ENCODE measurements around the gene RHOBTB1.

RHOBTB1 gene

DNA sequence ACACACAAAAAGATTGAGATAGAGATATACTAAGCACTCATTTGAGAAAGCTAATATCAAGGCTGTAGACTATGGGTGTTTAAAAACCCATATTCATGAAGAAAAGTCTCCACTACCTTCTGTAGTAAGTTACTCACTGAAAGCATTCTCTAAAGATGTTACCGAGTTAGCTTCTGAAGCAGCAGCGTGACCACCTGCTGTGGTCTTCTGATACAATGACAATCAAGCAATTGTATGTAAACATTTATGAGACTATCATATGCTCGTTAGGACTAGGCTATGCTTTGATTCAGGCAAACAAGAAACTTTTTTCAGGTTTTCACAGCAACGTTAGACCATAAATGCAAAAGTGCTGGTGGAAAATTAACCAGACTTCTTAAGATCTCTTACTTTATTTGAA is 11.2 kb downstream of the RHOBTB1 start:
- no peaks in the 10 kb centered on the region for H3K27me3 ChIP-seq (ENCODE audit: low read length)
- no peak overlapping the region for H3K4me2 ChIP-seq (ENCODE audit: low read depth, low read length, poor library complexity, severe bottlenecking)
- H4K20me1 ChIP-seq (ENCODE audit: low read depth, low read length) = no peaks in the 10 kb centered on the region
- no peak overlapping the region for H3K9ac ChIP-seq (ENCODE audit: low read length)
- TF ChIP-seq EZH2phosphoT487 (conservative IDR thresholded peaks at IDR 0.05; ENCODE audit: low read length) = no peak
- TF ChIP-seq, protein P1, sequence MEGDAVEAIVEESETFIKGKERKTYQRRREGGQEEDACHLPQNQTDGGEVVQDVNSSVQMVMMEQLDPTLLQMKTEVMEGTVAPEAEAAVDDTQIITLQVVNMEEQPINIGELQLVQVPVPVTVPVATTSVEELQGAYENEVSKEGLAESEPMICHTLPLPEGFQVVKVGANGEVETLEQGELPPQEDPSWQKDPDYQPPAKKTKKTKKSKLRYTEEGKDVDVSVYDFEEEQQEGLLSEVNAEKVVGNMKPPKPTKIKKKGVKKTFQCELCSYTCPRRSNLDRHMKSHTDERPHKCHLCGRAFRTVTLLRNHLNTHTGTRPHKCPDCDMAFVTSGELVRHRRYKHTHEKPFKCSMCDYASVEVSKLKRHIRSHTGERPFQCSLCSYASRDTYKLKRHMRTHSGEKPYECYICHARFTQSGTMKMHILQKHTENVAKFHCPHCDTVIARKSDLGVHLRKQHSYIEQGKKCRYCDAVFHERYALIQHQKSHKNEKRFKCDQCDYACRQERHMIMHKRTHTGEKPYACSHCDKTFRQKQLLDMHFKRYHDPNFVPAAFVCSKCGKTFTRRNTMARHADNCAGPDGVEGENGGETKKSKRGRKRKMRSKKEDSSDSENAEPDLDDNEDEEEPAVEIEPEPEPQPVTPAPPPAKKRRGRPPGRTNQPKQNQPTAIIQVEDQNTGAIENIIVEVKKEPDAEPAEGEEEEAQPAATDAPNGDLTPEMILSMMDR (IDR thresholded peaks at IDR 0.05; ENCODE audit: insufficient read depth, low read length, poor library complexity, severe bottlenecking) = no peak
- H3K4me3 ChIP-seq (ENCODE audit: insufficient read depth, low read length, poor library complexity, severe bottlenecking) = no peak overlapping the region
- H2AFZ ChIP-seq (ENCODE audit: low read depth, low read length, severe bottlenecking) = no peak overlapping the region
- H3K9me3 ChIP-seq (ENCODE audit: insufficient read depth, low read length) = no peaks in the 10 kb centered on the region
- H3K27ac ChIP-seq (ENCODE audit: low read depth, low read length) = no peak overlapping the region
- no peaks in the 10 kb centered on the region for H3K36me3 ChIP-seq (ENCODE audit: low read length)
- H3K9me2 ChIP-seq (replicated peaks; ENCODE audit: insufficient read depth, low read length) = no peaks in the 10 kb centered on the region
- H3K79me2 ChIP-seq (ENCODE audit: insufficient read depth, low read length) = no peaks in the 10 kb centered on the region
- H3F3A ChIP-seq (ENCODE audit: insufficient read depth) = no peaks in the 10 kb centered on the region

DNA sequence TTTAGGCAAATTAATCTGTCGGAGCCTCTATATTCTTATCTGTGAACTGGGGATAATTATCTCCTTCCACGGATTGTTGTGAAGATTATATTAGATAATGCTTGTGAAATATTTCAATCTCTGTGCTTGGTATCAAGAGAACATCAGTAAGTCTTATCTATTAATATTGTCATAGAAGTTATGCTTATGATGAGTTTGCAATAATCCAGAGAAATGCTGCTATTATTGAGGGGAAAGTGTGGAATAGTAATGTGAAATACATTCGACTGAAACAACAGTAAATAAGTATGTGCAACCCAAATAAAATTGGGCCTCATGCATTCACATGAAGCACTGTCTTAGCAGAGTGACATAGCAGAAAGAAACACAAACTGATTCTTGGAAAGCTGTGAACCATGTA is 13.7 kb downstream of the RHOBTB1 start:
- TF ChIP-seq, protein P1 (IDR thresholded peaks at IDR 0.05; ENCODE audit: insufficient read depth, low read length, poor library complexity, severe bottlenecking) = no peak
- TF ChIP-seq EZH2phosphoT487 (conservative IDR thresholded peaks at IDR 0.05; ENCODE audit: low read length) = no peak
- no peak overlapping the region for H2AFZ ChIP-seq (ENCODE audit: low read depth, low read length, severe bottlenecking)
- no peaks in the 10 kb centered on the region for H3F3A ChIP-seq (ENCODE audit: insufficient read depth)
- no peaks in the 10 kb centered on the region for H3K79me2 ChIP-seq (ENCODE audit: insufficient read depth, low read length)
- no peaks in the 10 kb centered on the region for H3K9me3 ChIP-seq (ENCODE audit: insufficient read depth, low read length)
- no peaks in the 10 kb centered on the region for H3K36me3 ChIP-seq (ENCODE audit: low read length)
- H3K27me3 ChIP-seq (ENCODE audit: low read length) = no peaks in the 10 kb centered on the region
- no peak overlapping the region for H3K27ac ChIP-seq (ENCODE audit: low read depth, low read length)
- no peaks in the 10 kb centered on the region for H4K20me1 ChIP-seq (ENCODE audit: low read depth, low read length)
- no peak overlapping the region for H3K9ac ChIP-seq (ENCODE audit: low read length)
- no peak overlapping the region for H3K4me2 ChIP-seq (ENCODE audit: low read depth, low read length, poor library complexity, severe bottlenecking)
- no peak overlapping the region for H3K4me3 ChIP-seq (ENCODE audit: insufficient read depth, low read length, poor library complexity, severe bottlenecking)
- no peaks in the 10 kb centered on the region for H3K9me2 ChIP-seq (replicated peaks; ENCODE audit: insufficient read depth, low read length)

DNA sequence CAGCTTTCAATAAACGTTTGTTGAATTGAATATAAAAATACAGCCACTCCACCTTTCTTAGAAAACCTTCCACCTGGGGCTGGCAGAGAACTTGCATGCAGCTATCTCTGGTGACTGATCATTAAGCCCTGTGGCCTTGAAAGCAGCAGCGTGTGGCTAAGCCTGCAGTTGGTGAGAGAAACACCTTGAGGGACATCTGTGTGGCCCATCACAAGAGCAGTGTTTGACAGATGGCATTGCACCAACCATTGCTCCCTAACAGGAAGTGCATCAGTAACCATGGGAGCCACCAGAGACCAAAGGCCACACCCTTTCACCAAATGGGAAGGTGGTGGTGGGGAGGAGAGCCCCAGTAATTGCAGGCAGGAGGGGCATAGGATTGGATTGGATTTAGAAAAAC is 22.4 kb downstream of the RHOBTB1 start:
- TF ChIP-seq, protein P1 (IDR thresholded peaks at IDR 0.05; ENCODE audit: insufficient read depth, low read length, poor library complexity, severe bottlenecking) = no peak
- TF ChIP-seq EZH2phosphoT487 (conservative IDR thresholded peaks at IDR 0.05; ENCODE audit: low read length) = no peak
- Histone ChIP-seq H3K9me3 (ENCODE audit: insufficient read depth, low read length) (no peaks in the 10 kb centered on the region), H3F3A (ENCODE audit: insufficient read depth) (no peaks in the 10 kb centered on the region), H3K9ac (ENCODE audit: low read length) (no peak overlapping the region), H3K79me2 (ENCODE audit: insufficient read depth, low read length) (no peaks in the 10 kb centered on the region), H3K4me2 (ENCODE audit: low read depth, low read length, poor library complexity, severe bottlenecking) (no peak overlapping the region), H3K4me3 (ENCODE audit: insufficient read depth, low read length, poor library complexity, severe bottlenecking) (no peak overlapping the region), H3K27ac (ENCODE audit: low read depth, low read length) (no peak overlapping the region), H3K27me3 (ENCODE audit: low read length) (no peaks in the 10 kb centered on the region), H3K36me3 (ENCODE audit: low read length) (no peaks in the 10 kb centered on the region), H4K20me1 (ENCODE audit: low read depth, low read length) (no peaks in the 10 kb centered on the region), H3K9me2 (replicated peaks; ENCODE audit: insufficient read depth, low read length) (no peaks in the 10 kb centered on the region), H2AFZ (ENCODE audit: low read depth, low read length, severe bottlenecking) (no peak overlapping the region)

All from SU-DHL-6 (cell line).